HepG2 (cell line): ENCODE results near the gene ARHGEF39. TPM values are rescaled to one million over a fixed set of nuclear protein-coding genes. Genes with fewer than 3 reads are reported as not detected.

Source experiments
- CREM ChIP-seq, 2 experiments: sonication (generic) in 1 of 2; formaldehyde crosslinking in 1 of 2; IDR thresholded peaks; 2 replicates each; pipeline versions ENCODE4 v1.4.0 to v1.6.1; 2016 to 2020; ENCODE audit warnings: antibody characterized with exemption in 1 of 2, mild to moderate bottlenecking in 1 of 2, missing genetic modification reagents in 1 of 2
- ETS1 ChIP-seq: sonication (generic); formaldehyde crosslinking; IDR thresholded peaks from 2 replicates; pipeline ENCODE4 v1.4.0; 2020; ENCODE audit warnings: missing genetic modification reagents
- GATAD1 ChIP-seq: IDR thresholded peaks from 2 replicates; pipeline ENCODE4 v1.6.1; 2016; ENCODE audit warnings: missing genetic modification reagents, missing compliant biosample characterization
- HMGXB3 ChIP-seq: sonication (generic); formaldehyde crosslinking; IDR thresholded peaks from 2 replicates; pipeline ENCODE4 v1.4.0; 2020; ENCODE audit warnings: missing genetic modification reagents, borderline replicate concordance
- MAFK ChIP-seq, 2 experiments: IDR thresholded peaks in 1 of 2; conservative IDR thresholded peaks in 1 of 2; 2 replicates each; pipeline ENCODE4 v1.6.1; 2011; ENCODE audit warnings: improper control_type of control experiment in 2 of 2, low read length in 2 of 2
- MBNL3 ChIP-seq: fragments of 250-450 bp; sonication (Bioruptor Pico); conservative IDR thresholded peaks from 2 replicates; pipeline ENCODE4 v1.8.0; 2022; ENCODE audit warnings: mild to moderate bottlenecking, inconsistent platforms
- MYNN ChIP-seq: sonication (generic); formaldehyde crosslinking; IDR thresholded peaks from 2 replicates; pipeline ENCODE4 v1.4.0; 2020; ENCODE audit warnings: mild to moderate bottlenecking, low read depth, missing genetic modification reagents
- NONO ChIP-seq, 2 experiments: fragments of 450-650 bp in 1 of 2; sonication (generic) in 1 of 2; formaldehyde crosslinking in 1 of 2; IDR thresholded peaks in 1 of 2; conservative IDR thresholded peaks in 1 of 2; 2 replicates each; pipeline versions ENCODE4 v1.6.1 to v1.8.0; 2017 to 2022; ENCODE audit warnings: mild to moderate bottlenecking in 1 of 2, missing genetic modification reagents in 1 of 2, moderate library complexity in 1 of 2
- NR2F1 ChIP-seq, 2 experiments: fragments of 450-650 bp in 1 of 2; formaldehyde crosslinking in 1 of 2; IDR thresholded peaks; 2 replicates each; pipeline versions ENCODE4 v1.5.0 to v1.6.1; 2016 to 2020; ENCODE audit warnings: mild to moderate bottlenecking in 1 of 2, missing compliant biosample characterization in 1 of 2, missing genetic modification reagents in 1 of 2, moderate library complexity in 1 of 2
- RFX3 ChIP-seq: IDR thresholded peaks from 2 replicates; pipeline ENCODE4 v1.6.1; 2016; ENCODE audit warnings: missing biosample characterization, missing genetic modification reagents
- RNF2 ChIP-seq: fragments of 450-650 bp; conservative IDR thresholded peaks from 2 replicates; pipeline ENCODE4 v1.6.1; 2016; ENCODE audit warnings: low read depth
- SMAD3 ChIP-seq: sonication (generic); formaldehyde crosslinking; IDR thresholded peaks from 2 replicates; pipeline ENCODE4 v1.4.0; 2020; ENCODE audit warnings: missing genetic modification reagents
- SNAPC5 ChIP-seq: sonication (generic); formaldehyde crosslinking; IDR thresholded peaks from 2 replicates; pipeline ENCODE4 v1.8.1; 2023; ENCODE audit warnings: mild to moderate bottlenecking, missing genetic modification reagents, borderline replicate concordance
- SSRP1 ChIP-seq: IDR thresholded peaks from 2 replicates; pipeline ENCODE4 v1.6.1; 2016; ENCODE audit warnings: control low read depth
- ZBTB14 ChIP-seq: sonication (generic); formaldehyde crosslinking; IDR thresholded peaks from 2 replicates; pipeline ENCODE4 v1.4.0; 2020; ENCODE audit warnings: missing genetic modification reagents
- ZBTB42 ChIP-seq: sonication (generic); formaldehyde crosslinking; IDR thresholded peaks from 2 replicates; pipeline ENCODE4 v1.5.0; 2020; ENCODE audit warnings: mild to moderate bottlenecking, missing genetic modification reagents
- ZNF33A ChIP-seq: sonication (generic); formaldehyde crosslinking; IDR thresholded peaks from 2 replicates; pipeline ENCODE4 v1.5.1; 2020; ENCODE audit warnings: missing genetic modification reagents, mild to moderate bottlenecking, moderate library complexity, borderline replicate concordance
- ZNF543 ChIP-seq: sonication (generic); formaldehyde crosslinking; IDR thresholded peaks from 2 replicates; pipeline ENCODE4 v1.4.0; 2020; ENCODE audit warnings: mild to moderate bottlenecking, missing genetic modification reagents
- ZNF605 ChIP-seq: sonication (generic); formaldehyde crosslinking; IDR thresholded peaks from 2 replicates; pipeline ENCODE4 v1.8.0; 2022; ENCODE audit warnings: mild to moderate bottlenecking, missing genetic modification reagents
- ZNF710 ChIP-seq: sonication (generic); formaldehyde crosslinking; IDR thresholded peaks from 2 replicates; pipeline ENCODE4 v1.5.0; 2020; ENCODE audit warnings: mild to moderate bottlenecking, missing genetic modification reagents, borderline replicate concordance
- polyA plus RNA-seq, 8 experiments: library from polyadenylated mRNA; depleted of rRNA in 3 of 8; stranded (reverse) in 7 of 8; unstranded in 1 of 8; fragments of >200 nt; fragmentation: Illumina TruSeq in 4 of 8; extraction: Trizol in 4 of 8; gene quantifications; 2 replicates each; pipeline versions ENCODE4 v1.2.1 to v1.2.3, GENCODE V29; 2011 to 2016; ENCODE audit warnings: low read depth in 4 of 8, missing spikeins in 1 of 8, mixed read lengths in 1 of 8; ENCODE audit not compliant: insufficient read depth in 1 of 8
- total RNA-seq, 5 experiments: library from RNA; depleted of rRNA; stranded (reverse); fragments of >200 nt; fragmentation: Illumina TruSeq; extraction: Trizol; gene quantifications; 2 replicates each; pipeline ENCODE4 v1.2.3, GENCODE V29; 2016; ENCODE audit warnings: low read depth in 1 of 5

Gene ARHGEF39
- total and polyA plus RNA-seq, 2 of the 13 experiments (the other 11 are each of a cell fraction or from before 2014, with no cell fraction given), result 11.2 to 12.3 TPM

GRCh38 chr9:35657546-35658136 is 7.4 kb downstream of the ARHGEF39 start, which contains the start of gene RMRP (continued):
- TF ChIP-seq MAFK (conservative IDR thresholded peaks at IDR 0.05 in 1 of 2, IDR thresholded peaks at IDR 0.05 in 1 of 2; ENCODE audit: low read length in 2 of 2) (no peak), NR2F1 (CRISPR knock-in tag; IDR thresholded peaks at IDR 0.05) (peak in 1 of 2 experiments; percentile 16; a peak in 1 of 4 replicates), SMAD3 (CRISPR knock-in tag) (peak; percentile 99), ZNF543 (peak; percentile 80), ZNF710 (CRISPR knock-in tag) (peak; percentile 83; the same call in 1 of the 2 replicates), MYNN (no peak), GATAD1 (CRISPR knock-in tag) (peak; percentile 84), MBNL3 (CRISPR knock-in tag) (no peak), RFX3 (CRISPR knock-in tag) (peak; percentile 53), ZNF33A (CRISPR knock-in tag) (peak; percentile 58; the same call in 1 of the 2 replicates), ETS1 (CRISPR knock-in tag) (no peak), ZBTB42 (CRISPR knock-in tag) (no peak; the same call in none of the 2 replicates), ZNF605 (peak; percentile 97), CREM (IDR thresholded peaks at IDR 0.05) (peak; percentile 83), CREM (CRISPR knock-in tag; IDR thresholded peaks at IDR 0.05) (peak; percentile 45), RNF2 (no peak; the same call in none of the 2 replicates), NONO (IDR thresholded peaks at IDR 0.05) (no peak), NONO (CRISPR knock-in tag; conservative IDR thresholded peaks at IDR 0.05) (peak; percentile 97), SSRP1 (CRISPR knock-in tag) (peak; percentile 99), ZBTB14 (peak; percentile 67; the same call in 1 of the 2 replicates), SNAPC5 (peak; percentile 100), HMGXB3 (CRISPR knock-in tag) (peak; percentile 22; the same call in 1 of the 2 replicates)
